HG03520 (cell line): ENCODE measurements around the gene CWF19L1.
"Not testable (repeated sequence)": the region's sequence is repeated elsewhere in the genome, so short reads cannot be mapped to it uniquely, and the experiment has no call there.

ENCODE experiments used
- ATAC-seq: cut with Tn5 transposase; IDR thresholded peaks from one replicate; pipeline ENCODE4 v1.9.1; 2021; ENCODE audit warnings: mild to moderate bottlenecking, moderate library complexity; ENCODE audit not compliant: unreplicated experiment

The CWF19L1 gene

DNA sequence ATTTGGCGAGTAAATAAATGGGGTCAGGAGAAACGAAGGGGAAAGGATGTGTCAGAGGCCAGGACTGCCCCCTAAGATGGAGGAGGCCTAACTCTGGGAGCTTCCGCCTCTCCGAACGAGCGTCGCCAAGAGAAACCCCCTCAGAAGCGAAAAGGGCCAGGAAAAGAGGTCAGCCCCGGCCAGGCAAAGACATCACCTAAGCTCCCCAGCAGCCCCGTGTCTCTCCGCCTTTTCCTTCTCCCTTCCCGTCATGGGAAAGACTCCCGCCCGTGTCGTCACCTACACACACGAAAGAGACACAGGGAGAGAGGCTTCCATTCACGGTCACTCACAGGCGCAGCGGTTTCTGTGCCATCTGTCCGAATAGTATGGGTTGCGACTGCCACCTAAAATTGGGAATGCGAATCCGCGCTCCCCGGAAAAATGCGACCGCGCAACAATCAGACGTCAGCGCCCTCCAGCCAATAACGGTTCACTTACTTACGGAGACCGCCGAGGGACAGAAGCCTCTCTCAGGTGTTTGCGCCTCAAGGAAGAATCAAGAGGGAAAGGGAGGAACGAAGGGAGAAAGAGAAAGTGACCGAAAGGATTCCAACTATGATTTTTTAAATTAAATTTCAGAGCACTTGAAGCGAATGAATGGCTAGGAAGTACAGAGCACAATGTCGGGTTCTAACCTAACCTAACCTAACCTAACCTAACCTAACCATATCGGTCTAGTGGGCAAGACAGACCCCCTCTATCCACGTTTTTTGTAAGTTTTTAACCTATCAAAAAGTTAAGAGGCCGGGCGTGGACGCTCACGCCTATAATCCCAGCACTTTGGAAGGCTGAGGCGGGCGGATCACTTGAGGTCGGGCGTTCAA, at the start of gene CWF19L1:
Gene CWF19L1 (minus strand): TSS at position 400 of the 866 bp plus-strand sequence. CDS start 45 bp downstream, at position 355.
- ATAC-seq: peak; percentile 64

DNA sequence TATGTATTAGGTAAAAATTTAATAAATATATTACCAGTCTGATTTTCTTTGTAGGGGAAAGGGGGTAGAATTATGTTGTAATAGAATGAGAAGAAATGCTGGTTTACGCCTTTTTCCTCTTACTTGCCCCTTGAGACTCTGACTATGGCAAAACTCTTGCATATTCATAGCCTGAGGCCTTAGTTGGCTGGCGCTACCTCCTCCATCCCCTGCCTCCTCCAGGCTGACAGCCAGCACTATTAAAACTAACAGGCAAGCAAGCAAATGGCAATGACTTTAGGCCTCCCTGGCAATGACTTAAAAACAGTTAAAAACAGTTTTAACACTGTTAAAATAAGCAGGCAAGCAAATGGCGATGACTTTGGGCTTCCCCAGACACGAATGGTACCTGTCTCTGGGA, 48.2 kb upstream of the CWF19L1 start:
- ATAC-seq: no peak

DNA sequence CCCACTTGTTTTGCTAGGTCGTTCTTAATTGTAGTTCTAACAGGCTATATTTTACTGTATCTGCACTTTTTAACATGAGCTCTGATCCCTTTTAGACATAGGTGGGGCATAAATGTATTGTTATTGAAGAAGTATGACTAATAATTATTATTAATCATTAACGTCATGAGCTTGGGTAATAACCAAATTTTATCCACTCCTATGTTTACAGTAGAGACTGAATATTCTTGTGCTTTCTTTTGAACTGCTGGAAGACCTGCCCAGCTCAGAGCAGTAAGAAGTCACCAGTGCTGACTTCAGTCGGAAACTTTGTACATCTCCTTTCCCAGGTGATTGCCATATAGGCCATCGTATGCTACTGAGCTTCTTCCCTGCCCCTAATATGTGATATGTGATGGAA, 43.9 kb upstream of the CWF19L1 start:
- no peak for ATAC-seq

DNA sequence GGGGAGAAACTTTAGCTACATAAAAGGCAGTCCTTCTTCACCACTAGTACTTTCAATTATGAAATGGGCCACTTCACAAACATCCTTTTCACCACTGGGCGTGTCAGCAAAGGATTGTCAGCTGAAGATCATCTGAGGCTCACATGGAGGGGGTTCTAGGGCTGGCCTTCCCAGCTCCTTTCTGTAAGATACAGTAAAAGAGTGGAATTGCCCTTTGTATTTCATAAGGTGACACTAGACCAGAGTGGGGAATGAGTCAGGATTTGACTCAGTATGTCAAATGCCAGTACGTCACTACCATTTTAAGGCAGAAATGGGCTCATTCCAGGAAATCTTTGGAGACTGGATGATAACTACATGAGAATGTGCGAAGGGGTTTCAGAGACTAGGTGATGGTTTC, 40.2 kb upstream of the CWF19L1 start:
- no peak for ATAC-seq

DNA sequence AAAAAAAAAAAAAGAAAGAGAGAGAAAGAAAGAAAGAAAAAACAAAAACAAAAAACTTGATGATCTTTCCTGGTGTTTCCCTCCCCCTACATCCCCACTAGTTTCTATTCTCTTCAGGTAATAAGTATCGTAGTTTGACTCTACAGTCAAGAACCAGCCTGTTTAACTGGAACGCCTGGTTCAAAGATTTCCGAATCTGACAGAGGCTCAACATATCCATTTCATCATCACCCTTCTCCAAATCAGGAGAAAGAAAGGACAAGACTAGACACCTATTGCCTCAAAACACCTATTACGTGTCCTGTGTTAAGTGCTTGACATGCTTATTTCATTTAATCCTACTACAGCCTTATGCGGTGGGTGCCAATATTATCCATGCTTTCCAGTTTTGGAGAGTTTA, 39.4 kb upstream of the CWF19L1 start:
- no peak for ATAC-seq

DNA sequence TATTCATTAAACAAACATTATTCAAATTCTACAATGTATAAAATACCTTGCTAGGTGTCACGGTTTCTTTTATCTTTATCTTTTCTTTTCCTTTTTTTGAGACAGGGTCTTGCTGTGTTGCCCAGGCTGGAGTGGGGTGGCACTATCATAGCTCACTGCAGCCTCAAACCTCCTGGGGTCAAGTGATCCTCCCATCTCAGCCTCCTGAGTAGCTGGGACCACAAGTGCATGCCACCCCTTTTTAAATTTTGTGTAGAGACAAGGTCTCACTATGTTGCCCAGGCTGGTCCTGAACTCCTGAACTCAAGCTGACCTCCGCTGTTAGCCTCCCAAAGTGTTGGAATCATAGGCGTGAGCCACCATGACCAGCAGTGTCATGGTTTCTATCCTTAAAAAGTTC, 37.0 kb upstream of the CWF19L1 start:
- no peak for ATAC-seq

DNA sequence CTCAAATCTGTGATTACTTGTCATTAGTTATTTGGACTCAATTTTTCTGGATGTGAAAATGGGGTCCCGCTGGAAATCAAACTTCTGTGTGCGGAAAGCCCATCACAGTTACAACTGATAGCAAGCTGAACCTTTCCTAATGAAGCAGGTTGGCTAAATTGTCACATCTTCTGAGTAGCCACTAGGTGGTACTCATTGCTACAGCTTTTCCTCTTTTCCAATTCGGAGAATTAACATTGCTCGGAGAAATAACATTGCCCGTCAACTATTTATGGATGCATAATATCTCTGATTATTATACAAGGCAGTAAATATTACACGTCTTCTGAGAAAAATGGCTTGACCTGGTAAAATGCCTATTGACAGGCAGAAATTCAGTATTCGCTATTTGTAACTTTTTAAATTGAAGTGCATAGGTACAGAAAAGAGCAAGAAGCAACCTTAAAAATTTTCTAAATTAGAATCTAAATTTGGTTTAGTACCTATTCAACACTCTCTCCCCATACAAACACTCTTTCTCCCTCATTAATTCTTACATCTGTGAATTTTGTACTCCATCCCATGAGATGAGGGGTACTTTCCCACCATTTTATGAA, 36.4 kb upstream of the CWF19L1 start:
- no peak for ATAC-seq

DNA sequence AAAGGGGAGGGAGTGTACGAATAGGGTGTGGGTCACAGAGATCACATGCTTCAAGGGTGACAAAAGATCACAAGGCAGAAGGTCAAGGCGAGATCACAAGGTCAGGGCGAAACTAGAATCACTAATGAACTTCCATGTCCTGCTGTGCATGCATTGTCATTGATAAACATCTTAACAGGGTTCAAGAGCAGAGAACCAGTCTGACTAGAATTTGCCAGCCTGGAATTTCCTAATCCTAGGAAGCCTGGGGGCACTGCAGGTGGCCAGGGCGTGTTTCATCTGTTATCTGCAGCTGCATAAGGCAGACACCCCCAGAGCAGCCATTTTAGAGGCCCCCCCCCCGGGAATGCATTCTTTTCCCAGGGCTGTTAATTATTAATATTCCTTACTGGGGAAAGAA, 33.7 kb upstream of the CWF19L1 start:
- ATAC-seq: not testable (repeated sequence)

DNA sequence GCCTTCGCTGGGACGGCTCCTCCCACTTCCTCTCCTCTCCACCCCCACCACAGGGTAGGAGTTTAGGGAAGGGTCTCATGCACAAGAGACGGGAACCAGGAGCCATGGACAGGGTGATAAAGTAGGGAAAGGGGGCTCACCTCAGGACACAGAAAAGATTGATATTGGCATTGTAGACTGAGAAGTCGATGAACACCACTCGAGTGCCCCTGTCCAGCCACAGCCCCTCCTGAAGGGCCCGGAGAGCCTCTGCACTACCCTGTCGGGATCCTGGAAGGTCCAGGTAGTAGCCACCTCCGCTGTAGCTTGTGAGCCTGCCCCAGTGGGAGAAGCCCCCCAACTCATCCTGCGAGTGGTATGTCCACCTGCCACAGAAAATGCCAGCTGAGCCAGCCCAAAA, 29.8 kb upstream of the CWF19L1 start:
- no peak for ATAC-seq

DNA sequence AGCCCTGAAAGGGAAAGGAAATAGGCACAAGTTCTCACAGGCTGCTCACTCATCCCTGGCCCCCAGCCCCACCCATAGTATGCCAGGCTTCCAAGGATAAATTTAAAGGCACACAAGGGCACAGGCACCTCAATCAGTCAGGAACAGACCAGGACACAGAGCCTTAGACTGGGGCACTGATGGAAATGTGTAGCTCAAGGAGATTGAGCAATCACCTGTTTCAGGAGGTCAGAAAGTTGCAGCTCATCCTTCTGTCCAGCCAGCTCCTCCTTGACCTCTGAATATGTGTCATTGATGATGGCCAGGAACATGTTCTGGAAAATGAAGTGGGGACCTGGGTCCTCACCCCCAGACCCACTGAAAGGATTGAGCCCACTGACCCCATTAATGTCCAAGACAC, 25.6 kb upstream of the CWF19L1 start:
- ATAC-seq: no peak

DNA sequence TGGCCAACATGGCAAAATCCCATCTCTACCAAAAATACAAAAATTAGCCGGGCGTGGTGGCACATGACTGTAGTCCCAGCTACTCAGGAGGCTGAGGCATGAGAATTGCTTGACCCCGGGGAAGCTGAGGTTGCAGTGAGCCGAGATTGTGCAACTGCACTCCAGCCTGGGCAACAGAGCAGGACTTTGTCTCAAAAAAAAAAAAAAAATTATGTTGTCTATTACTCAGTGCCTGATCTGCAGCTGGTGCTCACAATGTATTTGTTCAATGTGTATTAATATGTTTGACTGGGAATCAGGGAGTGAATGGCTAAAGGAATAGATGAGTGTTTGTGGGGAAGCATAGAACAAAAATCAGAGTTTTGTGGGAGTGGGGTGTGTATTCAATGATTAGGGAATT, 24.9 kb upstream of the CWF19L1 start:
- not testable (repeated sequence) for ATAC-seq

DNA sequence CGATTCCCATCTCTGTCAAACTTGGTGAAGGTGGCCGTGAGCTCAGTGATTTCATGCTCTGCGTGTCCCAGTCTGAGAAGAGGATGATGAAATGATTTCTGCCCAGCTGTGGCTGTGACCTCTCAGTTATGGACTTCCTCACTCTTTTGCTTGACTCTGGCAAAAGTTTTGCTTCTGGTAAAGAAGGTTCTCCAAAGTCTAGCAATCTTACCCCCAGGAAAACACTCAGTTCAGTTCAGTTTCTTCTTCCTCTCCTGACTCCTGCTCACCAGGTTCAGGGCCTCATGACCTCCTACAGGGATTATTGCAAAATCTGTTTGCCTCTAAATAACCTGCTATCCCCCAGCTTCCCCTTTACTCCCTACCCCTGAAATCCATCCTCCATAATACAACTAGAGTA, 23.9 kb upstream of the CWF19L1 start:
- ATAC-seq: no peak

DNA sequence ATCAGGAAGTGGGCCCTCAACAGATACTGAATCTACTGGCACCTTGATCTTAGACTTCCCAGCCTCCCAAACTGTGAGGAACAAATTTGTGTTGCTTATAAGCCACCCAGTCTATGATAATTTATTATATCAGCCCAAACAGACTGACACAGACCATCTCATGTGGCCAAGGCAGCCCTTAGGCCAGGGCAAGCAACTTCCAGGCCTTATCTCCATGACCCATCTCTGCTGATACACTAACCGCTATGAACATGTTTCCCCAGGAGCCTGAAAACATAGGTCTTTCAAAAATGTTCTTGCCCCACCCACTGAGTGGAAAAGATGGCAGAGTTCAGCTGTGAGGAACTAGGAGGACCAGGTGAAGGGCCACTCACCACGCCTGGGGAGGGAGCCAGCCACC, 22.2 kb upstream of the CWF19L1 start:
- ATAC-seq: no peak

DNA sequence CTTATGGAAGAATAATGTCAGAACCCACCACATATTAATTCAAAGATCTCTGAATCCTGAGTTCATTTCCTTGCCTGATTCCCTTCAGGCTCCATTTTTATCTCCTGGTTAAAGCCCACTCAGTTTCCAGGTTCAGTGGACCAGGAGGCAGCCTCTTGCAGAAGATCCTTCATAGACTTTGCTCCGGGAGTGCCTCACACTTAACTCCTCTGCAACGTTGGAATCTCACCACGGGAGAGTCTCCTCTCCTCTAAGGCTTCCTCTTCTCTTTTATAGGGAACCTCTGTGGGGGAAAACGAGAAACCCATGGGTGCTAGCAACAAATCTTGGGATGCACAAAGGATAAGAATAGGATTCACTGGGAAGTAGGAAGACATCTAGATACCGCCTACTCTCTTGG, 20.8 kb upstream of the CWF19L1 start:
- ATAC-seq: no peak

DNA sequence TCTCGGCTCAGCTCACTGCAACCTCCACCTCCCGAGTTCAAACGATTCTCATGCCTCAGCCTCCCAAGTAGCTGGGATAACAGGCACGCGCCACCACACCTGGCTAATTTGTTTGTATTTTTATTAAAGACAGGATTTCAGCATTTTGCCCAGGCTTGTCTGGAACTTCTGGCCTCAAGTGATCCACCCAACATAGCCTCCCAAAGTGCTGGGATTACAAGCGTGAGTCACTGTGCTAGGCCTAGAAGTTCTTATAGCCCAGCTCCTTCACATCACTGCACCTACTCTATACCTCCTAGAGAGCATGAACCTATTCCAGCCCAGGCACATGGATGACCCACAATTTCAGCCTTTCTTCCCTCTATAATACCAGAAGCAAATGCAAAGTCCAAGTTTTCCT, 20.3 kb upstream of the CWF19L1 start:
- ATAC-seq: no peak

DNA sequence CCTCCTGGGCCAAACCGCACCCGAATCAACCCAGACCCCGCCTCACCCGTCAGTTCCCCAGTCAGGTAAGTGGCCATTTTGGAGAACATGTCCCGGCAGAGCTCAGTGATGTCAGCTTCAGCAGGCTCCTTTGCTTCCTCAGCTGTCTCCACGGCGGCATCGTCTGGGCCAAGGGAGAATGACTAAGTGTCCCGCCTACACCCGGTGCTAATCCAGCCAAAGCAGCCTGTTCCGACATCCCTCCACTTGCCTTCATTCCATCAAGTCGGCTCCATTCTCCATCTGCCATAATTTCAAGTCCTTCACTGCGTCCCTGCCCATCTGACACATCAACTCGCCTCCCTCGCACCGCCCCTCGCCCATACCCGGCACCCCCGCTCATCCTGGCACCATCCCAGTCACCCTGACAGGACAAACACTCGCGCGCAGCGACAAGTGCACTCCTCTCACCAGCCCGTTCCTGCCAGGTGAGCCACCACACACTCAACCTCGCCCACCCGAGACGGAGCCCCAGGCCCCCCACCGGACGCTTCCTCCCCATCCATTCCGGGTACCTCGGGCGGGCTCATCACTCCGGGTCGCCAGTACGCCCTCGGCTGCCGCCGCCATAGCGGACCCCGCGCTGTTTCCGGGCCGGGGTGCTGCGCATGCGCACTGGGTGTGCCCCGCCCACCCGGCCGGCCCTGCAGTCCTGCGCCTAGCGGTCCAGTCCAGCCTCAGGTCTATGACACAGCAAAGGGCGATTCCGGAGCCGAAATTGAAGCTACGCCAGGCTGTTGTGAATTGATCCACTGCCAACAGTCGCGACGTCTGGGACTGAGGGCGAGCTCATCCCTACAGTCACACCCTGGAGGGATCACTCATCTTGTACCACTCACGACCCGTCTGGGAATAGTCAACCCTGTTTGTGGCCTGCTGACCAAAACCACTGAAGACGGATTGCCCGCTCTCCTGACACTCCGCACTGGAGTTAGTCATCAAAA, 18.9 kb upstream of the CWF19L1 start, which contains the start of gene BLOC1S2:
Gene BLOC1S2 (minus strand): TSS at position 630 of the 983 bp plus-strand sequence. CDS start 21 bp downstream, at position 609.
- peak; percentile 88 for ATAC-seq

DNA sequence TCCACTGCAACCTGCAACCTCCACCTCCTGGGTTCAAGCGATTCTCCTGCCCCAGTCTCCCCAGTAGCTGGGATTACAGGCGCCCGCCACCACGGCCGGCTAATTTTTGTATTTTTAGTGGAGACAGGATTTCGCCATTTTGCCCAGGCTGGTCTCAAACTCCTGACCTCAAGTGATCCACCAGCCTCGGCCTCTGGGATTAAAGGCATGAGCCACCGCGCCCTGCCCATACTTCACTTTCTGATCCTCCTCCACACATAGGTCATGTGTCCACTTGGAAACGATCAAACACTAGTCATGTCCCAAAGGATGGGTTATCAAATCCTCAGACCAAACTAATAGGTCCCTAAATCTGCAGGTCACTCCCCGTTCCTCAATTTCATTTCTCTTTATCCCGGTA, 17.9 kb upstream of the CWF19L1 start:
- not testable (repeated sequence) for ATAC-seq

DNA sequence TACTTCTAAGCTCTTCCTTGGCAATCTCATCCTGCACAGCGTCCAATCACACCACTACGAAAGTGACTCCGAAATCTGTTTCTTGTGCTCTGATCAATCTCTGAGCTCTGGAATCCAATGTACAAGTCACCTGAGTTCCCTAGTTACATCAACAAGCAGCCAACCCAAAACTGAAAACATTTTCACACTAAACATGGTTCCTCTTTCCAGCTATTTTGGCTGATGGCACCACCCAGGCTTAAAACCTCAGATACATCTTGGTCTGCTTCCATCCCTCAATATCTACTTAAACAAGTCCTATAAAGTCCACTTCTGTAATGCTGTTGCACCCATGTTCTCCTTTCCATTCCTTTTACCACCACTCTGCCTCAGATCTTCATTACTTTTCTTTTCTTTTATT, 15.5 kb upstream of the CWF19L1 start:
- ATAC-seq: no peak

DNA sequence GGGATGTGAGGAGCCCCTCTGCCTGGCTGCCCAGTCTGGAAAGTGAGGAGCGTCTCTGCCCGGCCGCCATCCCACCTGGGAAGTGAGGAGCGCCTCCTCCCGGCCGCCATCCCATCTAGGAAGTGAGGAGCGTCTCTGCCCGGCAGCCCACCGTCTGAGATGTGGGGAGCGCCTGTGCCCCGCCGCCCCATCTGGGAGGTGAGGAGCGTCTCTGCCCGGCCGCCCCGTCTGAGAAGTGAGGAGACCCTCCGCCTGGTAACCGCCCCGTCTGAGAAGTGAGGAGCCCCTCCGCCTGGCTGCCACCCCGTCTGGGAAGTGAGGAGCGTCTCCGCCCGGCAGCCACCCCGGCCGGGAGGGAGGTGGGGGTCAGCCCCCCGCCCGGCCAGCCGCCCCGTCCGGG, 9.5 kb upstream of the CWF19L1 start:
- ATAC-seq: not testable (repeated sequence)

DNA sequence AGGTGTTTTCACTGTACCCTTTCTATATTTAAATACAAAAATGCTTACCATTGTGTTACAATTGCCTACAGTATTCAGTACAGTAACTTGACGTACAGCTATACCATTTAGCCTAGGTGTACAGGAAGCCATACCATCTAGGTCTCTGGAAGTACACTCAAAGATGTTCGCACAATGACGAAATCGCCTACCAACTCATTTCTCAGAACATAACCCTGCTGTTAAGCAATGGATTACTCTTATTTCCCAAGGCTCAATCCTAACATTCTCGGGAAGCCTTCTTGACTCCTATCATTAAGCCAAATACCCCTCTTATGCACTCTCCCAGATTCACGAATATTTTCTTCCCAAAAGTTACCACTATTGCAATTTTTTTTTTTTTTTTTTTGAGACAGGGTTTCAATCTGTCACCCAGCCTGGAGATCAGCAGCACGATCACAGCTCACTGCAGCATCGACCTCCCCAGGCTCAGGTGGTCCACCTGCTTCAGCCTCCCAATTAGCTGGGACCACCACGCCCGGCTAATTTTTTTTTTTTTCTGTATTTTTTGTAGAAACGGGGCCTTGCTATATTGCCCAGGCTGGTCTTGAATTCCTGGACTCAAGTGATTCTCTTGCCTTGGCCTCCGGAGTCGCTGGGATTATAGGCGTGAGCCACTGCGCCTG, 1.5 kb downstream of the CWF19L1 start:
- no peak for ATAC-seq

DNA sequence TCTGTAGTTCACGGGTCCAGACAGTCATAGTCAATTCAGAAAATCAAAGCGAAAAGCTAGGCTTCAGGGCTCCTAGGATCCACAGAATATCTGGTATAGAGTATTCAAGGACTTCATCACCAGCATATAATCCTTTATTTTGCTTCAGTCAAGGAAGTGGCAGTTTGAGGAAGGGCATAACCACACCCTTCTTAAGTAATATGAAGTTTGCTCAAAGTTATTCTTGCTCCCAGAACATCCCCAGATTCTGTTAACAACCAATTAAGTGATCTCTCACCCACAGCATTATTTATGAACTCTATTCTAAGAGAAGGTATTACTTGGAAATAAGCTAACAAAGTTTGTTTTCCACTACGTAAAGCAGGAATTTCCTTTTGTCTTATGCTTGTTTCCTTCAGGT, 13.2 kb downstream of the CWF19L1 start:
- no peak for ATAC-seq
